Inflammatory macrophage treated with lipopolysaccharide for 1 hour (primary cell): ENCODE results near the gene LIMA1.
"Not testable (repeated sequence)": the region's sequence is repeated elsewhere in the genome, so short reads cannot be mapped to it uniquely, and the experiment has no call there.

ENCODE experiments used
- DNase-seq, 2 donors: peaks; one replicate each; pipeline ENCODE4 v3.0.0-alpha.2; 2020 to 2022

Gene LIMA1

GRCh38 chr12:50282721-50283228 is 545 bp downstream of the LIMA1 start:
- DNase-seq: no peak

- DNase-seq: no peak
Observed at GRCh38 chr12:50279501-50279900, 3.8 kb downstream of the LIMA1 start.

GRCh38 chr12:50276912-50277671 is 6.2 kb downstream of the LIMA1 start:
- DNase-seq: no peak

- DNase-seq: no peak
Observed at GRCh38 chr12:50276068-50276467, 7.3 kb downstream of the LIMA1 start.

GRCh38 chr12:50275556-50275955 is 7.8 kb downstream of the LIMA1 start:
- DNase-seq: no peak

GRCh38 chr12:50275127-50275526 is 8.2 kb downstream of the LIMA1 start:
- not testable (repeated sequence) for DNase-seq

GRCh38 chr12:50271724-50272247 is 11.5 kb downstream of the LIMA1 start:
- no peak for DNase-seq

GRCh38 chr12:50268482-50268881 is 14.8 kb downstream of the LIMA1 start:
- no peak for DNase-seq

GRCh38 chr12:50265770-50266524 is 17.4 kb downstream of the LIMA1 start:
- no peak for DNase-seq

GRCh38 chr12:50263832-50264231 is 19.5 kb downstream of the LIMA1 start:
- no peak for DNase-seq

- DNase-seq: no peak
Observed at GRCh38 chr12:50261654-50262053, 21.7 kb downstream of the LIMA1 start.

- no peak for DNase-seq
Observed at GRCh38 chr12:50258167-50258551, 25.2 kb downstream of the LIMA1 start.

GRCh38 chr12:50257236-50258166 is 25.8 kb downstream of the LIMA1 start:
- DNase-seq: no peak

- no peak for DNase-seq
Observed at GRCh38 chr12:50256761-50257160, 26.6 kb downstream of the LIMA1 start.

GRCh38 chr12:50252977-50253602 is 30.2 kb downstream of the LIMA1 start:
- no peak for DNase-seq

GRCh38 chr12:50251619-50252252 is 31.6 kb downstream of the LIMA1 start:
- no peak for DNase-seq

GRCh38 chr12:50249464-50250182 is 33.7 kb downstream of the LIMA1 start:
- peak in 1 of 2 donors; percentile 26 for DNase-seq

- no peak for DNase-seq
Observed at GRCh38 chr12:50248883-50249282, 34.4 kb downstream of the LIMA1 start.

- no peak for DNase-seq
Observed at GRCh38 chr12:50248411-50248810, 34.9 kb downstream of the LIMA1 start.

- not testable (repeated sequence) for DNase-seq
Observed at GRCh38 chr12:50247665-50248064, 35.7 kb downstream of the LIMA1 start.
